A673 (cell line): ENCODE results near the gene RPL10A.

Source experiments
- EZH2 ChIP-seq: fragments of 200-600 bp; sonication (generic); IDR thresholded peaks from 2 replicates; pipeline ENCODE4 v1.6.1; 2017; ENCODE audit warnings: borderline replicate concordance, low read depth, mild to moderate bottlenecking, mixed read lengths, antibody characterized with exemption, low read length; ENCODE audit not compliant: poor library complexity, severe bottlenecking
- TF ChIP-seq, protein P1 (sequence below): fragments of 300-800, 200-600 bp; sonication (generic); conservative IDR thresholded peaks from 2 replicates; pipeline ENCODE4 v1.5.1; 2017; ENCODE audit warnings: low read depth, mild to moderate bottlenecking, antibody characterized with exemption, low read length, moderate library complexity, mixed read lengths

- TF ChIP-seq, protein P1, sequence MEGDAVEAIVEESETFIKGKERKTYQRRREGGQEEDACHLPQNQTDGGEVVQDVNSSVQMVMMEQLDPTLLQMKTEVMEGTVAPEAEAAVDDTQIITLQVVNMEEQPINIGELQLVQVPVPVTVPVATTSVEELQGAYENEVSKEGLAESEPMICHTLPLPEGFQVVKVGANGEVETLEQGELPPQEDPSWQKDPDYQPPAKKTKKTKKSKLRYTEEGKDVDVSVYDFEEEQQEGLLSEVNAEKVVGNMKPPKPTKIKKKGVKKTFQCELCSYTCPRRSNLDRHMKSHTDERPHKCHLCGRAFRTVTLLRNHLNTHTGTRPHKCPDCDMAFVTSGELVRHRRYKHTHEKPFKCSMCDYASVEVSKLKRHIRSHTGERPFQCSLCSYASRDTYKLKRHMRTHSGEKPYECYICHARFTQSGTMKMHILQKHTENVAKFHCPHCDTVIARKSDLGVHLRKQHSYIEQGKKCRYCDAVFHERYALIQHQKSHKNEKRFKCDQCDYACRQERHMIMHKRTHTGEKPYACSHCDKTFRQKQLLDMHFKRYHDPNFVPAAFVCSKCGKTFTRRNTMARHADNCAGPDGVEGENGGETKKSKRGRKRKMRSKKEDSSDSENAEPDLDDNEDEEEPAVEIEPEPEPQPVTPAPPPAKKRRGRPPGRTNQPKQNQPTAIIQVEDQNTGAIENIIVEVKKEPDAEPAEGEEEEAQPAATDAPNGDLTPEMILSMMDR, result no peak
- no peak for TF ChIP-seq EZH2
Observed at GRCh38 chr6:35454391-35455110, 13.7 kb upstream of the RPL10A start.
